ELF-1 (cell line): ENCODE measurements around the gene DPF3.

Experiments
- DNase-seq: peaks from one replicate; pipeline ENCODE4 v3.0.0-alpha.2; 2016; ENCODE audit warnings: low read depth, low spot score

DPF3 gene

DNA sequence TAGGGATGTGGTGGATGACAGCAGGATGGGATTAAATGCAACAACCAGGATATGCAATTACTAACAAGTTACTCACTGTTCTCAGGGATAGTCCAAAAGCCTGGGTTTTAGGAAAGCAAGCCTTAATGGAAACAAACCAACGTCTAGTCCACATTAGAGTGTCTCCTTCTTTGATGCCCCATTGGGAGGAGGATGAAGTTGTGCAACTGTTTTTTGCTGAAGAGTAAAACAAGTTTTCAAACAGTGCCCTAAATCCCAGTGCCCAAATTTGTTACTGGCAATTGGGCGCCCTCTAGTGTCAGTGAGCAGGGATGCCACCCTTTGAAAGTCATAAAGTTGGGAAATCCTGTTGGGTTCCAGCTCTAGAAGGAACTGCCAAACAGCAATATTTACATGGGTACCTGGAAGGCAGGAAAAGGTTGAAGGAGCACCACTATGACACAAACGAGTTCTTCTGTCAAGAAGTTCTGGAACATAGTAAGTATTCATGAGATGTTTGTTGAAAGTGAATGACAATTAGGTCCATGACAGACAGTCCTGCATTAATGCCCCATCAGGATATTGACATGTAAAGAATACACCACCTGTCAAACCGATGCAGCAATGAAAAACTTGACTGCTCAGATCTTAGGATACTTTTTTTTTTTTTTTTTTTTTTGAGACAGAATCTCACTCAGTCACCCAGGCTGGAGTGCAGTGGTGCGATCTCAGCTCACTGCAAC, 11.1 kb upstream of the DPF3 start:
- peak; percentile 74 for DNase-seq

DNA sequence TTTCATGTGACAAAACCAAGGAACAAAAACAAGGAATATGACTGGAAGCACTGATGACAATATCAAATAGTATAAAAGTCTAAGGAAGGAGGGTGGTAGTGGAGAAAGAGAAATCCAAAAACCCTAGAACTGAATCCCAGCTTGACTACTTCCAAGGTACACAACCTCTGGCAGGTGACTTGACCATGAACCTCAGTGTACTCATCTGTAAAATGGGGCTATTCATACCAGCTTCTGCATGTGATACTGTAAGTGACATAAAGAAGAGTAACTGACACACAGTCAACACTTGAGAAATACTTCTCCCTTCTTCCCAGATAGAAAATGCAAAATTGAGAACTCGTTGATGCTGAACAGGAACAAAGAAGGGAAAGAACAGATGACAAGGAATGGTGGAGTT, 10.3 kb upstream of the DPF3 start:
- no peak for DNase-seq

DNA sequence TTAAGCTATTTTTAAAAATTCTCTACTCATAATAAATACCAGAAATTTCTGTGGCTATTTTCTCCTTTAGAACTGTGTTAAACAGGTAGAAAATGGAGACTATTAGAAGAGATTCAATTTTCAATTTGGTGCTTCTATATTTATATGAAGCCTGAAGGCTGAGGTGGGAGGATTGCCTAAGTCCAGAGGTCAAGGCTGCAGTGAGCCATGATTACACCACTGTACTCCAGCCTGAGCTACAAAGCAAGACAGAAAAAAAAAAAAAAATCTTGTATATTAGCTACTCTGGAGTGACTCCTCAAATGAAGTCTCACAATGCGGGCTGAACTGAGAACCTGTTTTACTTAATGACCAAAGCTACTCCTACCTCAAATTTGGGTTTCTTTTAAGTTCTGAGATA, 9.8 kb upstream of the DPF3 start:
- DNase-seq: no peak

DNA sequence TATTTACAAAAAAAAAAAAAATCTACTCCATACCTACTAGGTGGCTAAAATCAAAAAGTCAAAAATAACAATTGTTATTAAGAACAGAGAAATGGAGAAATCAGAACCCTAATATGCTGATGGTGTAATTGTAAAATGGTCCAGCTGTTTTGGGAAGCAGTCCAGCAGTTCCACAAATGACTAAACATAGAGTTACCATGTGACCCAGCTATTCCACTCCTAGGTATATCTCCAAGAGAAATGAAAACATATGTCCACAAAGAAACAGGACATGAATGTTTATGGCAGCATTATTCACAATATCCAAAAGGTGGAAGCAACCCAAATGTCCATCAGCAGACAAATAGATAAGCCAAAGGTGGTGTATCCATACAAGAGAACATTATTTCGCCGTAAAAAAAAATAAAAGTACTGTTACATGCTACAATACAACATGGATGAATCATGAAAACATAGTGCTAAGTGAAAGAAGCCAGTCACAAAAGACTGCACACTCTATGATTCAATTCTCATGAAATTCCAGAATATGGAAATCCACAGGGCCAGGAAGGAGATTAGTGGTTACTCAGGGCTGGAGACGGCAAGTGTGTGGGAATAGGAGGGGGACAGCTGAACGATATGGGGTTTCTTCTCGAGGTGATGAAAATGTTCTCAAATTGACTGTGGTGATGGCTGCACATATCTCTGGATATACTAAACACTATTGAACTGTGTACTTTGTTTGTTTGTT, 9.1 kb upstream of the DPF3 start:
- no peak for DNase-seq

DNA sequence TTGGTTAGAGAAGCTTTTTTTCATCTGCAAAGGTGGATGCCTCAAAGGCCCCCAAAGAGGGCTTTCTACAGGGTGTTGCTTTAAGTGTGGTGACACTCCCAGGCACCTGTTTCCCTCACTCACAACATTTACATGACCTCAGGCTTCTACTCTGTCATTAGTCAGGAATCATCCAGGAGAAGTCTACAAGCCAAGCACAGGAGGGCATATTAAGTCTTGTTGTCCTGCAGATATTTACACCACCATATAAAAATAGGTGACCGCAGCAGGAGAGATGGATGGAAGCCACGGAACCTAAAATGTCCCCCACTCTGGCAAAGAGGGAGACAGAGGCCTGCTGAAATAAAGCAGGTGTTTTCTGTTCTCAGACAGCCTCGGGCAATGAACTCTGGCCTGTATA, 7.5 kb upstream of the DPF3 start:
- DNase-seq: no peak

DNA sequence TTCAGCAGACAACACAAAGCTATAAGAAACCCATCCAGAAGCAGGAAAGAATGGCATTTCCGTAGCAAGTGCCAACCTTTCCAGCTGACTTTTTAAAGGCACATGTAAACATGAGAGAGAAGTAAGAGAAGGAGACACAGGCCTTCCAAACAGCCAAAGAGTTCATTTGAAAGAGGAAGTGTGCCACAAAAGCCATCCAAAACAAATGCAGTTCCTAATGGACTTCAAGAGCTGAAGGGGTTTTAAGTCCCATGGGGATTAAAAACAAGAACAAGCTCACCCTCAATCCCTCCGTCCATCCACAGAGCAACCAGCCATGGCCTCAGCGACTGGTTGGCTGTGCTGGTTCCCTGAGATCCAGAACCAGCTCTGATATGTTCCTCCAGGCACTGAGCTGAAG, 4.5 kb upstream of the DPF3 start:
- DNase-seq: no peak

DNA sequence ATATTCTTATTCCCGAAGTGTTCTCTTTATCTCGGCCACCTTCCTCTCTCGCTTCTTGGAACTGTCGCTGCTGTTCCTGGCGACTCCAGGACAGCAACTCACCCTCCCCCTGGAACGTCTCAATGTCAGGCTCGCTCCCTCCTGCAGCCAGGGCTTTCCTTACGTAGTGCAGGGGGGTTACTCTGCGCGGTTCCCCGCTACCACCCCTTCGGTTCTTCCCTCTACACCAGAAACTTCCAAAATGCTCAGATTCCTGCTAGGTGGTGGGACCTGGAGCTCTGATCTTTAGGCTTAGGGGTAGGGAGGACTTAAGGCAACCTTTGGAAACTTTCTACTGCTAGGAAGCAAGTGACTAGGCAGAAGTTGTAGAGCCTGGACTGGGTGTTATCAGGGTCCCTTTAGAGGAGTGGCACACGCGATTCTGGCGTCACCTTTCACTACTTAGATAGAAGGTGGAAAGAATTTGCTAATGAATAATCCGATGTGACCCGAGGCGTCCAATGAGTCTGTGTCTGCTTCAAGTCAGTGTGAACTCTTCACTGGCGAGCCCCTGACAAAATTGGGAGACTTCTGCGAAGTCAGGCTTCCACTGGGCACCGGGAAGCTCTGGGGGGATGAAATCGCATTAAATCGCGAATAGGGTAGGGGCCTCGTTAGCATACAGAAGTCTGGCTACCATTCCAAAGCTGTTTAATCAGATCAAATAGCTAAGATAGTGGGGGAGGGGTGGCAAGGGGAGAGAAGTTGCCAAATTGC, 900 bp upstream of the DPF3 start:
- peak; percentile 77 for DNase-seq

DNA sequence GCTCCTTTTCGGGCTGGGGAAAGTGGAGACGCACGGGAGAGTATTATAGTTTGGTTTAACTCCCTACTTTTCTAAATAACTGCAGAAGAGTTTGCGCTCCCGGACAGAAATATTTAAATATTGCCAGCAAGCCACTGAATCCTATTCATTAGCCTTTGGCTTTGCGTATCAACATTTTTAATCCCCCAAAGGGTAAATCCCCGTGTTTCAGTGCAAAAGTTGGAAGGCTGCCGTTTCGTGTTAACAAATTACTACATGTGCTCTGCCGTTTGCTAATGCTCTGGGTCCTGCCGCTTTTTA, 372 bp upstream of the DPF3 start:
- DNase-seq: no peak

DNA sequence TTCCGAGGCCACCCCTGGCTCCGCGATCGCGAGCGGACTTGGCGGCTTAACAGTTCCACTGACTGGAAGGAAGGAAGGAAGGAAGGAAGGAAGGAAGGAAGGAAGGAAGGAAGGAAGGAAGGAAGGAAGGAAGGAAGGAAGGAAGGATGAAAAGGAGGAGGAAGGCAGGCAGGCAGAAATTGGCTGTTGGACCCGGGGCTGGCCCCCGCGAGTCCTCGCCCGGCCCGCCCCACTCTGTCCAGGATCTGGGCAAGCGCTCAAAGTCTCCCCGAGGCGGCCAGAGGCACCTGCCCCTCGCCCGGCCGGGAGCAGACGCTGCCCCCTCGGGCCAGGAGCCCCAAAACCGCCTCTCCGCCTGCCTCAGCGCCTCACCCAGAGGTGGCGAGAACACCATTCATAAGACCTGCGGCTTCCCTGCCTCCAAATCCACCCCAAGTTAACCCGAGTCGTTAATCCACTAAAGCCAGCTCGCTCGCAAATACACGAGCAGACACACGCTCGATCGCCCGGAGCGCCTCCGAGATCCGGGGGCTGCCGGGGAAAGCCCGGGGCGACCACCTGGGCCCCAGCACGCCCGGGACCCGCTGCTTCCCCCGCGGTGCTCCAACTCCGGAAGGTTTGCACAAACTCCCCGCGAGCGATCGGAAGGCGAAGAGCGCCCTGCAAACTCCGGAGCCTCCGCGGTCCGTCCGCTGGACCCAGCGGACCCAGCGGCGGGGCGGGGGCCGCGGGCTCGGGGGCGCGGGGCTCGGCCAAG, 844 bp downstream of the DPF3 start:
- no peak for DNase-seq

DNA sequence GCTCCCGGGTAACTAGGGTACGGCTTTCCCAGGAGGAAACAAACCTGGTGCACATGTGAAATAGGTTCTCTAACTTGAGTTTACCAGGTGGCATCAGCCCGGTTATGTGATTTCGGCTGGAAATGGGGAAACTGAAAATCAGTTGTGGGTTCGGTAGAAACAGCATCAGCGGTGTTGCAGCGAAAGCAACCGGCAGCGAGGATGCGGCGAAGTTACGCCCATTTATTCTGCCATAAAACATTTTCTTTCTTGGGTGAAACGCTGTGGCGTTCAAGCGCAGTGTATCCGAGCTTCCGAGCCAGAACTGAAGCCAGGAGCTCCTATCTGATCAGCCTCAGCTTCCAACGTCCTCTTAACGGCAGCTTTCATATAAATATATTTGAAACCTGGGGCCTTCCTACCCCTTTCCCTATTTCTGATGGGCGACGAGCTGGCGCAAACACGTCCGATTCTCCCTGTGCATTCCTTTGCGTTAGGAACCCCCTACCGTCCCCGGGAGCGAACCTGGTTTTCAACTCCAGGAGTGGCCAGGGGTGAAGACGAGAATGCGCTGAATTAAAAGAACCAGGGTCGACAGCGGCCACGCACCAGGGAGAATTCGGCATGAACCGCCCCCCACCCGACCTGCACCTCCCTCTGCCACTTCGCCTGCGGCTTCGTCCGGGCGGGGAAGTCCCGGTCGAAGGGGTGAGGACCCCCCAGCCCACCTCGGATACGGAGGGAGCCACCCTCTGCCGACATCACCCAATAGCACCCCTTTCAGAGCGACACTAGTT, 1.6 kb downstream of the DPF3 start:
- DNase-seq: peak; percentile 55

DNA sequence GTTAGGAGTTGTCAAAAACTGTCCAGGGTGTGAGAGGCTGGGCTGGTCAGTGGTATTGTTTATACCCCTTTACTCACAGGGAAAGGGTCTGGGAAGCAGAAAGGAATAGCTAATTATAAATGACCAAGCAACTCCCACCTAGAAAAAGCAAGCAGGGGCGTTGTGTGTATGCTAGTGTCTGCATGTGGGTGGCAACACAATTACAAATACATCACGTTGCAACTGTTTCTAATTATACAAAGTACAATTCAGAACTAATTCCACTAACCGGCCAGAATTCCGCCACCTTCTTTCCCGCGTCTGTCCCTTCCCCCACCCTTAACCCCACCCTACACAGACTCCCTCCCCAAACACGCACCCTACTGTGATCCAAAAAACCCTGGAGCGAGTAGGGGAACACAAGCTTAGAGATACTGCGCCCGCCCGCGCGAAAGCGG, 2.2 kb downstream of the DPF3 start:
- DNase-seq: no peak

DNA sequence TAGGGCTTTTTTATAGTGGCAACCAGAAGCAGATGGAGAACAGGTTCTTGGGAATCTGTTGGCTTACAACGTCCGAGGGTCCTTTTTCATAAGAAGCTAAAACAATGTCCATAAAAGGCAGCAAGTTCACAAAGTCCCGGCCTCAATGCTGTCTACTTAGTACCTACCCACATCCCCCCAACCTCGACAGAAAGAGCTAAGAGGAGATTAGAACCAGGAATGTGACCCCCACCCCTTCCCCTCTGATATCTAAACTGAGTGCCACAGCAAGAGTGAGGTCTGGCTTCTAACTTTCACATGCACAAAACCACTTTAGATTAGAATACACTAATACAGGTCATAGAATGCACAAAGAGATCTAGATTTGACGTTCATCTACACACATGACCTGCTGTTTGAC, 4.5 kb downstream of the DPF3 start:
- no peak for DNase-seq

DNA sequence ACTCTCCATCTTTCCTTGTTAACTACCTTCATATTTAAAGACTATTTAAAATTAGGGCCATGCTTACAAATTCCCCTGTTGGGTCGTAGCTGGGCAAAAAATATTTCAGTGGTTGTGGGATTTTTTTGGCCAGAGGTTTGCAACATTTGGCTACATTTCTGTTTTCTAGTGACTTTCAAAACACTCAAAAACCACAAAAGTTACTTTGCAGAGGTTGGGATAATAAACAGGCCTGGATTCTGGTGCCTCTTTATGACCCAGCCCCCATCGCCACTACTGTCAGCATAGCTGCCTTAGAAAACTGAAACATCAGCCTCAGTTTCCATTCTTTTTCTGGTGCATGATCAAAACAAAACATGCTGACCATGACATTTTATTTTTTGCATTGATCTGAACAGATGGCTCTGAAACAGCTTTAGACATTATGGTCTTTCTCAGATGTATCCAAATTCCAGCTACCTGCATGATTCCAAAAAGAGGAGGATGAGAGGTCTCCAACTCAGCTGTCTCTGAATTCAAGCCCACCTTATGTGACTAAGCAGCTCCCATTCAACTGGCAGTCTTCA, 5.2 kb downstream of the DPF3 start:
- no peak for DNase-seq

DNA sequence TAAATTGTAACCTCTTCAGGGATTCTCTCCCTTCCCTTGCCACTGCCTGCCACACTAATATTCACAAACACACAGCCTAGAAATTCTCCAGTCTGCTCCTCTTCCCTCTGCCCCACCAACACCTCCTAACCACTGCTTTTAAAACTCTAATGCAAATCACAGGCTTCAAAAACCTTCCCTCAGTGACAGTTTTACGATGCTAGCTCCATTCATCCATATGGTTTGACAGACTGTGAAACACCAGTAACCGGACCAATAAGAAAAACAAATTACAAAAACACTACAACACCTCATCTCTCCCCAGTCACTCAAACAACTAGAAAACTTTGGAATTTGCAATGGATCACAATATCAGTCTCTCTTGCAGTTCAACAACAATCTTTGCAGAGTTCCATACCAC, 5.7 kb downstream of the DPF3 start:
- DNase-seq: no peak

DNA sequence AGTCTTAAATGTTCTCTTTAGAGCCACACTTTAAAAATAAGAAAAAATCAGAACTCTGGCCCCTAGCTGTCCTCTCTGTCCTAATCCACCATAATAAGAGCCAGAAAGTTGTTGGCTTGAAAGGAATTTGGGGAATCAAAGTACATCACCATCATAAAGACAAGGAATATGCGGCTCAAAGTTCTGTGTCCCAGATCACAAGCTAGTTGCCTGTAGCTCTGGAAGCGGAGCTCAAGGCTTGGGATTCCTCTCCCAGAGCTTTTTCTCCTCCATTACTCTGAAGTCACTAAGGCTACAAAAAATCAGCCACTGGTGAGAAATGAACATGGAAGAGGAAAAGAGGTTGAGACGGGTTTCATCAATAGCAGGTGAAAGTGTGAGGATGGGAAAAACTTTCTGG, 6.4 kb downstream of the DPF3 start:
- no peak for DNase-seq

DNA sequence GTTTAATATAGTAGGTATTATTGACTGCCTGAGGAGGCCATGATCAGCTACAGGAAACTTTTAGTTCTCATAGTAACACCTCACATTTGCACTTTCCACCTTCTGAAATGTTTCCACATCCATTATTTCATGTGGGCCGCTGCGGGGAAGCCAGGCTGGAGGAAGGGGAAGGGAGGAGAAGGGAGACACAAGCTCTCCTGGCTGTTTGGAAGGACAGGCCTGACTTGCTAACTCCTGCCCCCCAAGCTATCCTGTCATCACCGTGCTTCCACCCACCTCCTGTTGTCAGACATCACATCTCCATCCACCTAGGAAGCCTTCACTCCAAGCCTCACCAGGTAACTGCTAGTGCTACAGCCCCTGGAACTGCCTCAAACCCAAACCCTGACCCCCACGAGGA, 9.5 kb downstream of the DPF3 start:
- no peak for DNase-seq

DNA sequence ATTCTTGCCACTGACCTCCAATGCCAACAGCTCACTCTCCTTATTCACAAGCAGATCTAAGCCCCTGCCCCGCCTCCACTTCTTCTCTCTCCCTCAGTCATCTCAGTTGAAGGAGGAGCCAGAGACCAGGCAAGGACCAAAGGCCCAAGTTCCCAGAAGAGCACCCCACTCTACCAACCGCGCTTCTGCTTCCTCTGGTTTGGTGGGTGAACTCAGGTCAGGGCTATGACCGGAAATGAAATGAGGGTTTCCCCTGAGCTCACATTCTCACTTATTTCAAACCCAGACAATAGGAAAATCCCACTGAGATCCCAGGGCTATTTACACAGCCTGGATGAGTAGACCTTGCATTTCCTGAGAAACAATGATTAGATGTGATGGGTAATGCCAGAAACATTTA, 9.9 kb downstream of the DPF3 start:
- DNase-seq: no peak

DNA sequence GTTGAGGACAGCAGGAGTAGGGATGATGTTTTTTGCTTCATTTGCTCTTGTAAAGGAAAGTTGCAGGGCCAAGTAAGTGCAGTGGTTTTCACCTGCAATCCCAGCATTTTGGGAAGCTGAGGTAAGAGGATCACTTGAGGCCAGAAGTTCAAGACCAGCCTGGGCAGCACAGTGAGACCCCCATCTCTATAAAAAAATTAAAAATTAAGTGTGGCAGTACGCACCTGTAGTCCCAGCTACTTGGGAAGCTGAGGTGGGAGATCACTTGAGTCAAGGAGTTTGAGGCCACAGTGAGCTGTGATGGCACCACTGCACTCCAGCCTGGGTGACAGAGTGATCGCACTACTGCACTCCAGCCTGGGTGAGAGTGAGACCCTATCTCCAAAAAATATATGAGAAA, 10.8 kb downstream of the DPF3 start:
- DNase-seq: no peak

DNA sequence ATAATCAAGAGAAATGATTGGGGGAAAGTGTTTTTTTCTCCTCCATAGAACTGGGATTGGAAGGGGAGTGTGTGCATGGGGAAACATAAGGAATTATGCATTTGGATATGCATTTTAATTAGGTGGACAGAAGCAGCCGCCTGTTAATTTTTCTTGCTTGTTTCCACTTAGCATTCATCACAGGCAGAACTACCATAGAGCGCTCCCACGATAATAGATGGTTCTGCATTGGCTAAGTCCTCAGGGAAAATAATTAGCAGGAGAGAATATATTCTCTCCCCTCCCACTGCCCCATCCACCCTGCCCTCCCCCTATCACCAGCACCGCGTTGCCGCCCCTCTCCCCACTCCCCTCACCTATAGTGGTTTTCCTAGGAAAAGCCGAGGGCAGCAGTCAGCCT, 11.4 kb downstream of the DPF3 start:
- no peak for DNase-seq

DNA sequence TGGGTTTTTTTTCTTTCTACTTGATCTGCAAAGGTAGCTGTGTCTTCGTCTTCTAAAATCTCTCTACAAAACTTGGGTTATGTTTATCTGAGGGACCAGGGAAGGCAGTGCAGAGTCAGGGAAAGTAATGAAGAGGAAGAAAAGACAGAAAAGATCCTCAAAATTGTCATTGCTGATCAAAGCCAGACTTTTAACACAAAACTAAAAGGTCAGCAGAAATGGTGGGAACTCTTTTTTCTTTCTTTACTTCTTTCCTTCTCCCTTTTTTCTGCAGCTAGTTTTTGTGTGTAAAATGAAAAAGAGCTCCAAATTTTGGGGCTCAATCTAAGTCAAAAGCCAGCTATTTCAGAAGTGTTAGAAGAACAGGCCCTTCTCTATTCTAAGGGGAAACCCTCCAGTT, 11.9 kb downstream of the DPF3 start:
- DNase-seq: no peak

DNA sequence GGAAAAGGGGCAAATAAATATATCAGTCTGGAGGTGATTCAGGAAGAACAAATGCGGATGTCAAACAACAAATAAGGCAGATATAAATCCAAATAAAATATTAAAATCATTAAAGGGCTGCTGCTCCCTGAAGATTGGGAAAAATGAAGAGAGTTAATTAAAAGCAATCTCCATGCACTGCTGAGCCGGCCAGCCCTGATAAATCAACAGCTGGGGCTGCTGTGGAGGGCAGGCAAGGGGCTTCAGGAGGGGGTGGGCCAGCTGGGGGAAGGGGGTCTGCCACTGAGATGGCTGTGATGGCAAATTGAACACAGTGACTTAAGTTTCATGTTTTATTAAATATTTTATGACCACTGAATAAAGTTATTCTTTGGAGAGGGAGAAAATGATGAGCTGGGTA, 12.4 kb downstream of the DPF3 start:
- no peak for DNase-seq
